SJCRH30 (cell line): ENCODE data around the gene CDKL4. TPM values are rescaled to one million over a fixed set of nuclear protein-coding genes. Genes with fewer than 3 reads are reported as not detected.

Source experiments
- DNase-seq, 2 experiments: peaks; one replicate each; pipeline ENCODE4 v3.0.0-alpha.2; 2015 to 2020
- H3K27ac ChIP-seq: fragments of 250-450 bp; sonication (Bioruptor Pico); 2 replicates; pipeline ENCODE4 v1.5.1; 2020; ENCODE audit warnings: mild to moderate bottlenecking, moderate library complexity
- H3K27me3 ChIP-seq: fragments of 250-450 bp; sonication (Bioruptor Pico); 2 replicates; pipeline ENCODE4 v1.5.1; 2020; ENCODE audit warnings: mild to moderate bottlenecking, moderate library complexity
- H3K36me3 ChIP-seq: fragments of 250-450 bp; sonication (Bioruptor Pico); 2 replicates; pipeline ENCODE4 v1.5.1; 2020; ENCODE audit warnings: mild to moderate bottlenecking, moderate library complexity
- H3K4me1 ChIP-seq: fragments of 250-450 bp; sonication (Bioruptor Pico); 2 replicates; pipeline ENCODE4 v1.5.1; 2020; ENCODE audit warnings: mild to moderate bottlenecking, moderate library complexity
- H3K4me3 ChIP-seq: fragments of 250-450 bp; sonication (Bioruptor Pico); 2 replicates; pipeline ENCODE4 v1.5.1; 2020; ENCODE audit warnings: mild to moderate bottlenecking, moderate library complexity
- H3K9me3 ChIP-seq: fragments of 250-450 bp; sonication (Bioruptor Pico); replicated peaks from 2 replicates; pipeline ENCODE4 v1.5.1; 2020; ENCODE audit warnings: mild to moderate bottlenecking, moderate library complexity
- total RNA-seq: library from RNA; depleted of rRNA; stranded (reverse); fragments of >200 nt; shearing (Covaris generic); gene quantifications from 2 replicates; pipeline ENCODE4 v1.2.3, GENCODE V29; 2014; rRNA removed

CDKL4 gene
- total RNA-seq, 1 experiment from 2014 or later = 0.12 TPM

DNA sequence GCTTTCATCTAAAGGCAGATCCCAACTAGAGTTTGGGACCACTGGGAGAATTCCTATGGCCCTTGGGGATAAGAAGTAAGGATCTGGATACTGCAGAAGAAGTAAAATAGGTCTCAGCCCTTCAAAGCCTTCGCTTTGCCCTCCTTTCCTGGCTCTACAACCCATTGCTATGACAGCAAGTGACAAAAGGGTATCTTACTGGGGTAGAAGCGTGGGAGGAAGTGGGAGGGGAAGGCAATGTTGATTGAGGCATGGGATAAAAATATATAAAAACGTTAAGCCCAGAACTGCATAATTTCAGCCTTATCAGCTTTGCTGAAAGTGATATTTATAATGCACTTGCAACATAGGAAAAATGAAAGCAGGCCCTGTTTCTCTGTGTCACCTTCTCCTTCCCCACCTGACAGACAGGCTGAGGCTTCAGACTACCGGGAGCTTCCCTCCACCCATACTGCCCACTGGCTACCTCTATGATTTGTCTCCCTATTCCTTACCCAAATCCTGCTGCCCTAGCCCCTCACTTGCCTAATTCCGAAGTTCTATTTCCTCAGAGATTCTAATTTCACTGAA is 108.0 kb downstream of the CDKL4 start:
- no peaks in the 10 kb centered on the region for H3K4me1 ChIP-seq
- H3K27ac ChIP-seq = no peak overlapping the region
- no peak overlapping the region for H3K4me3 ChIP-seq
- no peak for DNase-seq
- H3K27me3 ChIP-seq = no peaks in the 10 kb centered on the region
- H3K9me3 ChIP-seq = no peaks in the 10 kb centered on the region; the same call in 1 of the 2 replicates
- no peaks in the 10 kb centered on the region for H3K36me3 ChIP-seq

DNA sequence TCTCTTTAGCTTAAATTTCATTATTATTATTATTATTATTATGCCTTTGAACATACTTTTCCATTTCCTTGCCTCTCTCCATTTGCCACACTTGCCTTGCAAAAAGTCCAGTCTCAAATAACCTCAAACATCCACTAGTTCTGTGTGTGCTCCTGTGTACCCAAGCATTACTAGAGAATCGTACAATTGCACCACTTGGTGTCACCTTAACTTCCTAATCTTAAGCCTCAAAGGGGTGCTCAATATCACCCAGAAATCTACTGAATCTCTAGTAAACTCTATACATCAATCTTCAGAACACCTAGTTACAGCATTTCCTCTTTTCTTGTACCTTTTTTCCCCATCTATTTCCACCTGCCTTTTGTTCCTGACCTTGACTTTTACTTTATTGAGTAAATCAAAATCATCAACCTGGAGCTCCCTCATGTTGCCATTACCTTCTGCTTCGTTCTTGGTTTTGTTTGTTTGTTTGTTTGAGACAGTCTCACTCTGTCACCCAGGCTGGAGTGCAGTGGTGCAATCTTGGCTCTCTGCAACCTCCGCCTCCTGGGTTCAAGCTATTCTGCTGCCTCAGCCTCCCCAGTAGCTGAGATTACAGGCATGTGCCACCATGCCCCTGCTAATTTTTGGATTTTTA is 110.4 kb downstream of the CDKL4 start:
- no peak for DNase-seq
- no peak overlapping the region for H3K4me3 ChIP-seq
- no peaks in the 10 kb centered on the region for H3K36me3 ChIP-seq
- no peaks in the 10 kb centered on the region for H3K27me3 ChIP-seq
- no peaks in the 10 kb centered on the region; the same call in 1 of the 2 replicates for H3K9me3 ChIP-seq
- H3K4me1 ChIP-seq = no peaks in the 10 kb centered on the region
- no peak overlapping the region for H3K27ac ChIP-seq

DNA sequence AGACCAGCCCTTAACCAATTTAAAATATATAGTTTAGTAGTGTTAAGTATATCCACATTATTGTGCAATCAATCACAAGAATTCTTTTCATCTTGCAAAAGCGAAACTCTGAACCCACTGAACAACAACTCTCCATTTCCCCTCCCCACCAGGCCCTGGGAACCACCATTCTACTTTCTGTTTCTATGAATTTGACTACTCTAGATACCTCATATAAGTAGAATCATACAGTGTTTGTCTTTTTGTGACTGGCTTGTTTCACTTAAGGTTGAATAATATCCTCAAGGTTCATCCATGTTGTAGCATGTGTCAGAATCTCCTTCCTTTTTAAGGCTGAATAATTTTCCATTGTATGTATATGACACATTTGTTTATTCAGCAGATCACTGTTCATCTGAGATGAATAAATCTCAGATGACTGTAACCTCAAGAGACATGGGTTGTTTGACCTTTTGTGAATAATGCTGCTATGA is 114.8 kb downstream of the CDKL4 start:
- DNase-seq = no peak

DNA sequence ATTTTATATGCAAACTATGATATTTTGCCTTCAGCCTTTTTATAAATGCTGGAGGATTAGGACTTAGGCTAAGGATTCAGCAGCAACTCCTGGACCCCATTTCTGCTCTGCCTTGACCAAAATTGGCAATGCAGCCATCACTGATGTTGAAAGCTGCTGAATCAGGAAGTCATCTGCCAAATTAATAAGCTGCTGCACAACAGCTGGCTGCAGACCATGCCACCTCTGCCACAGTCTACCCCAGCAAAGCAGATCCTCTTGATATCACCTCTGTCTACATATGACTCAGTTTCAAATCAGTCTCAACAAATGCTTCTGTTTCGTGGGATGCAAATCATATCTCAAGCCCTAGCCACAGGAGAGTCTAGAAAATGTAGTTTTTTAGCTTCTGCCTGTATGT is 115.8 kb downstream of the CDKL4 start:
- no peaks in the 10 kb centered on the region for H3K9me3 ChIP-seq
- peak; percentile 40 to 55 for DNase-seq
- H3K27me3 ChIP-seq = no peaks in the 10 kb centered on the region
- no peak overlapping the region for H3K4me3 ChIP-seq
- 0 out of 2 replicates have a peak, but pooled peaks cover 2% of the 10 kb centered on the region for H3K4me1 ChIP-seq
- H3K36me3 ChIP-seq = no peaks in the 10 kb centered on the region
- no peak overlapping the region for H3K27ac ChIP-seq

More for the DNA sequence above, 114.8 kb downstream of the CDKL4 start:
- Histone ChIP-seq H3K27ac (no peak overlapping the region), H3K4me1 (no peaks in the 10 kb centered on the region), H3K27me3 (no peaks in the 10 kb centered on the region), H3K9me3 (no peaks in the 10 kb centered on the region), H3K4me3 (no peak overlapping the region), H3K36me3 (no peaks in the 10 kb centered on the region)

Other genes with a start within 250 kb of the CDKL4 start
- gene SOS1, start 122.9 kb downstream of the CDKL4 start, total RNA-seq = 42.3 and 49.5 TPM in 2 replicates
- gene MAP4K3, start 193.3 kb upstream of the CDKL4 start, total RNA-seq = 44.4 and 66.7 TPM in 2 replicates